ENCODE results near the gene SELENOW.
"Not testable (repeated sequence)": the region's sequence is repeated elsewhere in the genome, so short reads cannot be mapped to it uniquely, and the experiment has no call there.

The SELENOW gene

DNA sequence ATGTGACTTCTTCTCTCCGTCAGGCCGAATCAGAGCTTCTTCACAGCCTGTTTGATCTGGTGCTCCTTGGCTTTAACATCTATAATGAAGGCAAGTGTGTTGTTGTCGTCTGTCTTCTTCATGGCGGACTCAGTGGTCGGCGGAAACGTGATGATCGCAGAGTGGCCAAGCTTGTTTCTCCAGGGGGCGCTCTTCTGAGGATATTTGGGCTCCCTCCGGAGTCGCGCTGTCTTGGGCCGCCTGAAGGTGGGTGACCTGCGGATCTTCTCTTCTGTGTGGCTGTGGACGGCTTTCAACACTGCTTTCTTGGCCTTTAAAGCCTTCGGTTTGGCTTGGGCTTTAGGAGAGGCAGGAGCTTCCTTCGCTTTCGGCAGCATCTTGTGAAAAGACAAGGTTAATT is 16.0 kb downstream of the SELENOW start:
- H3K27ac ChIP-seq, result no peak overlapping the region
- TF ChIP-seq, protein P1, sequence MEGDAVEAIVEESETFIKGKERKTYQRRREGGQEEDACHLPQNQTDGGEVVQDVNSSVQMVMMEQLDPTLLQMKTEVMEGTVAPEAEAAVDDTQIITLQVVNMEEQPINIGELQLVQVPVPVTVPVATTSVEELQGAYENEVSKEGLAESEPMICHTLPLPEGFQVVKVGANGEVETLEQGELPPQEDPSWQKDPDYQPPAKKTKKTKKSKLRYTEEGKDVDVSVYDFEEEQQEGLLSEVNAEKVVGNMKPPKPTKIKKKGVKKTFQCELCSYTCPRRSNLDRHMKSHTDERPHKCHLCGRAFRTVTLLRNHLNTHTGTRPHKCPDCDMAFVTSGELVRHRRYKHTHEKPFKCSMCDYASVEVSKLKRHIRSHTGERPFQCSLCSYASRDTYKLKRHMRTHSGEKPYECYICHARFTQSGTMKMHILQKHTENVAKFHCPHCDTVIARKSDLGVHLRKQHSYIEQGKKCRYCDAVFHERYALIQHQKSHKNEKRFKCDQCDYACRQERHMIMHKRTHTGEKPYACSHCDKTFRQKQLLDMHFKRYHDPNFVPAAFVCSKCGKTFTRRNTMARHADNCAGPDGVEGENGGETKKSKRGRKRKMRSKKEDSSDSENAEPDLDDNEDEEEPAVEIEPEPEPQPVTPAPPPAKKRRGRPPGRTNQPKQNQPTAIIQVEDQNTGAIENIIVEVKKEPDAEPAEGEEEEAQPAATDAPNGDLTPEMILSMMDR (conservative IDR thresholded peaks at IDR 0.05), result no peak

DNA sequence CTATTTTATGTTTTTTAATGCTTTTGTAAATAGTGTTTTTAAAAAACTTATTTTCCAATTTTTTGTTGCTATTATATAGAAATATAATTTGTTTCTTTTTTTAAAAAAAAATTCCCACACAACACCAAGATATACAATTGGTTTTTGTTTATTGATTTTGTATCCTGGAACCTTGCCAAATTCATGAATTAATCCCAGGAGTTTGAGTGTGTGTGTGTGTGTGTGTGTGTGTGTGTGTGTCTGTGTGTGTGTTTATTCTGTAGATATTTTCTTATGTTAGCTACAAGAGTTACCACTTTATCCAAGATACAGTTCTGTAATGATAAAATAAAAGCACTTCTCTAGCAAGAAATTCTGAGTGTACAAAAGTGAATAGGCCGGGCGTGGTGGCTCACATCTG is 18.3 kb downstream of the SELENOW start:
- TF ChIP-seq, protein P1 (conservative IDR thresholded peaks at IDR 0.05), result no peak
- H3K27ac ChIP-seq, result no peak overlapping the region

- H3K27ac ChIP-seq, result no peak overlapping the region
- TF ChIP-seq, protein P1 (conservative IDR thresholded peaks at IDR 0.05), result no peak
Measured at GRCh38 chr19:47797996-47798903, 19.7 kb downstream of the SELENOW start.

GRCh38 chr19:47798904-47799266 is 20.4 kb downstream of the SELENOW start:
- H3K27ac ChIP-seq, result no peak overlapping the region
- TF ChIP-seq, protein P1 (conservative IDR thresholded peaks at IDR 0.05), result no peak

- TF ChIP-seq, protein P1 (conservative IDR thresholded peaks at IDR 0.05), result no peak
Measured at GRCh38 chr19:47801270-47801669, 22.8 kb downstream of the SELENOW start.

DNA sequence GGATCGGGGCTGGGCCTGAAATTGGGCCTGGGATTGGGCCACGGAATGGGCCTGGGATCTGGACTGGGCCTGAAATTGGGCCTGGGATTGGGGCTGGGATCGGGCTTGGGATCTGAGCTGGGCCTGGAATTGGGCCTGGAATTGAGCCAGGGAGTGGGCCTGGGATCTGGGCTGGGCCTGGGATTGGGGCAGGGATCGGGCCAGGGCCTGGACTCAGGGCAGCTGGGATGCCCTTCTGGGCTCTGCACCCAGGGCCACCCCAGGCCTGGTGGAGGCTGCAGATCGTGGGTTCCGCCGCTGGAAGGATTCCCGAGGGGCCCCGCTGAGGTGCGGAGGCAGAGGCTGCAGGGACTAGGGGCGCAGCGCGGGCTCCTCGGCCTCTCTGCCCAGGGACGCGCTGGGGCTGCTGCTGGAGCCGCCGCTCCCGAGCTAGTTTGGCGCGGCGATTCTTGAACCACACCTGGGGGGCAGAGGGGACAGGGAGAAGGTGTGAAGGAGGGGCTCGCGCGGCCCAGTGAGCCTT is 24.1 kb downstream of the SELENOW start:
- no peak overlapping the region for H3K27ac ChIP-seq
- TF ChIP-seq, protein P1 (conservative IDR thresholded peaks at IDR 0.05), result no peak

More at GRCh38 chr19:47801270-47801669, 22.8 kb downstream of the SELENOW start:
- H3K27ac ChIP-seq, result no peak overlapping the region

DNA sequence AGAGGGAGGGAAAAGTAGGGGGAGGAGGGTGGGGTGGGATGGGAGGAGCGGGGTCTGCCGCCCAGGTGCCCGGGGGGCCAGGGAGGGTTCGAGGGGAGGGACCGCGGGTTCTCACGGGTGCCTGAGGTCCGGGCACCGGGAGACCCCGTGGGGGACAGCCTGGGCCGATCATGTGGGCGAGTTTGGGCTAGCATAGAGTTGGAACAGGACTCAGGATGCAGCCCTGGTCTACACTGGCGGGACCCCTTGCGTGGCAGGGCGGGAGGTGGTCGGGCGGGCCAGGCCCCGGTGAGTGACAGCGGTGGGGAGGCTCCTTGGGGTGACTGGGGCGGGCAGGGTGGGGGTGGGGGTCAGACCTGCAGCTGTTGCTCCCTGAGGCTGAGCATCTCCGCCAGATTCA is 24.6 kb downstream of the SELENOW start:
- not testable (repeated sequence) for H3K27ac ChIP-seq

GRCh38 chr19:47803671-47804070 is 25.2 kb downstream of the SELENOW start:
- not testable (repeated sequence) for H3K27ac ChIP-seq

GRCh38 chr19:47804451-47804850 is 25.9 kb downstream of the SELENOW start, which contains the start of gene TPRX1:
Gene TPRX1 (minus strand): TSS chr19:47804551. CDS start chr19:47804539, 12 bp downstream.
- H3K27ac ChIP-seq, result not testable (repeated sequence)
